GM12878 (cell line): ENCODE data around the gene TMEM151A. TPM values are rescaled to one million over a fixed set of nuclear protein-coding genes. Genes with fewer than 3 reads are reported as not detected.

Source experiments
- ATAC-seq: fragments of 200-7000 bp; cut with Tn5 transposase; 3 replicates; pipeline ENCODE4 v1.9.1; 2020; ENCODE audit warnings: mild to moderate bottlenecking, moderate library complexity
- BruUV-seq: library from RNA; stranded (reverse); fragments of 400-500 nt; replicated peaks from 2 replicates; lab custom pipeline; 2021; lab: Mats Ljungman, UMichigan
- CTCF ChIA-PET: fragments of 300-600 bp; sonication (Branson Sonifier 250); formaldehyde crosslinking; extraction: SDS; loops from one replicate; lab custom pipeline; 2021; ENCODE audit warnings: inconsistent platforms; lab: Yijun Ruan, JAX
- POLR2A ChIA-PET: fragments of 350-600 bp; formaldehyde crosslinking; extraction: SDS; loops from one replicate; lab custom pipeline; 2021; ENCODE audit warnings: inconsistent platforms; lab: Charles Lee
- RAD21 ChIA-PET: fragments of 300-600 bp; sonication (Branson Sonifier 250); formaldehyde crosslinking; loops from one replicate; lab custom pipeline; 2023; ENCODE audit warnings: antibody characterized with exemption; ENCODE audit not compliant: unreplicated experiment; lab: Charles Lee
- SMC1A ChIA-PET: fragments of 300-600 bp; sonication (Branson Sonifier 250); formaldehyde crosslinking; loops from one replicate; lab custom pipeline; 2023; ENCODE audit not compliant: unreplicated experiment, uncharacterized antibody; lab: Charles Lee
- DNase-seq: peaks from one replicate; pipeline ENCODE4 v3.0.0-alpha.2; 2011; ENCODE audit warnings: low read depth, low spot score
- FAIRE-seq: peaks from 3 replicates; lab custom pipeline; 2011; peaks lifted over from hg19 to GRCh38; lab: Jason Lieb, UNC
- H2AFZ ChIP-seq: 2 replicates; pipeline ENCODE4 v1.6.0; 2011; ENCODE audit warnings: low read depth, low read length, control low read depth; ENCODE audit not compliant: control insufficient read depth
- H3K27ac ChIP-seq: 2 replicates; pipeline ENCODE4 v1.5.1; 2011; ENCODE audit warnings: control low read depth; ENCODE audit not compliant: control insufficient read depth, insufficient read depth
- H3K27me3 ChIP-seq, 2 experiments: replicated peaks in 1 of 2; 2 replicates each; pipeline versions ENCODE4 v1.6.0 to v1.6.1; 2011; ENCODE audit warnings: low read length in 1 of 2; ENCODE audit not compliant: control insufficient read depth in 2 of 2, insufficient read depth in 2 of 2
- H3K36me3 ChIP-seq, 2 experiments: 2 replicates each; pipeline ENCODE4 v1.5.1; 2011; ENCODE audit warnings: low read length in 1 of 2; ENCODE audit not compliant: control insufficient read depth in 2 of 2, insufficient read depth in 2 of 2
- H3K4me1 ChIP-seq: 2 replicates; pipeline ENCODE4 v1.6.1; 2011; ENCODE audit warnings: mild to moderate bottlenecking, low read length, moderate library complexity, mixed read lengths; ENCODE audit not compliant: control insufficient read depth, insufficient read depth
- H3K4me2 ChIP-seq: 2 replicates; pipeline ENCODE4 v1.6.0; 2011; ENCODE audit warnings: control low read depth; ENCODE audit not compliant: control insufficient read depth, insufficient read depth
- H3K4me3 ChIP-seq: fragments of 200-600 bp; sonication (generic); 2 replicates; pipeline ENCODE4 v1.5.1; 2016
- H3K79me2 ChIP-seq: 2 replicates; pipeline ENCODE4 v1.6.0; 2011; ENCODE audit warnings: low read length; ENCODE audit not compliant: control insufficient read depth, insufficient read depth
- H3K9ac ChIP-seq: 2 replicates; pipeline ENCODE4 v1.8.0; 2011; ENCODE audit warnings: low read length, control low read depth, mixed read lengths; ENCODE audit not compliant: control insufficient read depth, insufficient read depth
- H3K9me3 ChIP-seq: replicated peaks from 3 replicates; pipeline ENCODE4 v1.5.1; 2011; ENCODE audit warnings: mild to moderate bottlenecking, low read length; ENCODE audit not compliant: control insufficient read depth, insufficient read depth
- H4K20me1 ChIP-seq: 2 replicates; pipeline ENCODE4 v1.6.0; 2011; ENCODE audit not compliant: control insufficient read depth, insufficient read depth
- BHLHE40 ChIP-seq, 2 experiments: fragments of 450-650 bp in 1 of 2; IDR thresholded peaks; 2 replicates each; pipeline ENCODE4 v1.6.1; 2011 to 2017; ENCODE audit warnings: low read depth in 2 of 2, borderline replicate concordance in 1 of 2, improper control_type of control experiment in 1 of 2, low read length in 1 of 2, mild to moderate bottlenecking in 1 of 2
- FOXK2 ChIP-seq: fragments of 450-650 bp; IDR thresholded peaks from 2 replicates; pipeline ENCODE4 v1.6.1; 2017; ENCODE audit warnings: mild to moderate bottlenecking, moderate library complexity
- IRF3 ChIP-seq: fragments of 450-650 bp; IDR thresholded peaks from 2 replicates; pipeline ENCODE4 v1.6.1; 2014; ENCODE audit warnings: mild to moderate bottlenecking
- TCF12 ChIP-seq: IDR thresholded peaks from 2 replicates; pipeline ENCODE4 v1.6.1; 2011; ENCODE audit warnings: low read depth, mild to moderate bottlenecking, low read length
- WGBS: methylation state at CpG from one replicate; pipeline ENCODE4 v1.1.6; 2016; ENCODE audit warnings: low lambda C conversion rate; ENCODE audit not compliant: insufficient replicate concordance, insufficient coverage; ENCODE audit errors: missing lambda C conversion rate; 5-methylcytosine and 5-hydroxymethylcytosine counted together
- in situ Hi-C: fragments of 300-500 bp; cut with MboI; formaldehyde crosslinking; loops from 9 replicates; pipeline ENCODE4 v1.14.3; 2018; ENCODE audit warnings: mixed read lengths
- intact Hi-C: fragments of 100-400 bp; cut with micrococcal nuclease; formaldehyde crosslinking; loops from one replicate; pipeline ENCODE4 v1.14.2; 2022; ENCODE audit not compliant: unreplicated experiment
- polyA plus RNA-seq, 11 experiments: library from polyadenylated mRNA; depleted of rRNA in 4 of 11; unstranded in 6 of 11; stranded (reverse) in 5 of 11; fragments of >200 nt; fragmentation: Nextera tagmentation in 4 of 11; fragmentation: Illumina TruSeq in 1 of 11; extraction: Ambion mirVana in 4 of 11; extraction: Trizol in 1 of 11; gene quantifications; 1 replicate in 1 of 11; 2 replicates in 10 of 11; pipeline versions ENCODE4 v1.2.1 to v1.2.3, GENCODE V29; 2011 to 2016; ENCODE audit warnings: inconsistent platforms in 2 of 11, missing spikeins in 2 of 11, low read depth in 1 of 11
- total RNA-seq, 4 experiments: library from RNA; depleted of rRNA in 3 of 4; stranded (reverse); fragments of >200 nt in 3 of 4; fragmentation: Illumina TruSeq in 1 of 4; extraction: Trizol in 1 of 4; gene quantifications; 2 replicates each; pipeline versions ENCODE4 v1.2.1 to v1.2.3, GENCODE V29; 2013 to 2021

Gene TMEM151A
- total and polyA plus RNA-seq, 10 of the 15 experiments (the other 5 are each of a cell fraction or from before 2014, with no cell fraction given), result not detected

- no peak overlapping the region for H2AFZ ChIP-seq
- 50% methylated on average over 8 of the region's 8 CpGs for WGBS
- H3K4me2 ChIP-seq, result no peak overlapping the region
Observed at GRCh38 chr11:66325263-66325671, 33.6 kb downstream of the TMEM151A start.

More at GRCh38 chr11:66325263-66325671, 33.6 kb downstream of the TMEM151A start:
- RAD21 ChIA-PET, result interaction anchor here (0.6 to 1.0 kb wide), 2 partner anchors 10 to 14 kb away, joined by 3 read pairs; no protein-coding TSS in a partner anchor
- no TSS peak for BruUV-seq
- no peak overlapping the region for H3K27ac ChIP-seq
- no peaks in the 10 kb centered on the region for H3K36me3 ChIP-seq
- DNase-seq (no peak), FAIRE-seq (no peak), ATAC-seq (no peak)
- no peaks in the 10 kb centered on the region for H4K20me1 ChIP-seq
- H3K9ac ChIP-seq, result no peak overlapping the region
- H3K79me2 ChIP-seq, result no peaks in the 10 kb centered on the region
- intact Hi-C loops (no loop called here), in situ Hi-C loops (no loop called here)
- CTCF ChIA-PET, result interaction anchor here (3.8 kb wide), 1 partner anchor 13 kb away, joined by 34 read pairs; no protein-coding TSS in a partner anchor
- no peak for TF ChIP-seq IRF3
- TF ChIP-seq TCF12, result peak; percentile 87
- peak in 1 of 2 experiments; percentile 54; a peak in 1 of 4 replicates for TF ChIP-seq BHLHE40 (IDR thresholded peaks at IDR 0.05; ENCODE audit: borderline replicate concordance in 1 of 2, low read depth in 2 of 2, low read length in 1 of 2)
- TF ChIP-seq FOXK2, result no peak
- H3K4me1 ChIP-seq, result peaks cover 10% of the 10 kb centered on the region; the same call in 1 of the 2 replicates
- H3K27me3 ChIP-seq, result no peaks in the 10 kb centered on the region; a peak in 1 of 4 replicates
- POLR2A ChIA-PET, result no interaction called here
- SMC1A ChIA-PET, result interaction anchor here (3.4 kb wide), 1 partner anchor 13 kb away, joined by 12 read pairs; no protein-coding TSS in a partner anchor
- no peak overlapping the region for H3K4me3 ChIP-seq
- H3K9me3 ChIP-seq, result no peaks in the 10 kb centered on the region; the same call in 2 of the 3 replicates
